GM06990 (cell line): ENCODE measurements around the gene DBNDD1.

Experiments
- DNase-seq: peaks from one replicate; pipeline ENCODE4 v3.0.0-alpha.2; 2011; ENCODE audit not compliant: insufficient read length; ENCODE audit errors: extremely low read depth
- H3K27me3 ChIP-seq: replicated peaks from 2 replicates; pipeline ENCODE4 v1.6.0; 2011; ENCODE audit warnings: low read length; ENCODE audit not compliant: control insufficient read depth, insufficient read depth
- H3K36me3 ChIP-seq: 2 replicates; pipeline ENCODE4 v1.5.1; 2011; ENCODE audit warnings: low read length; ENCODE audit not compliant: control insufficient read depth, insufficient read depth
- H3K4me3 ChIP-seq: replicated peaks from 2 replicates; pipeline ENCODE4 v1.5.1; 2011; ENCODE audit warnings: low read depth, mild to moderate bottlenecking, control low read depth, low read length
- CTCF ChIP-seq: IDR thresholded peaks from 2 replicates; pipeline ENCODE4 v1.5.1; 2011; ENCODE audit warnings: low read length, control low read depth, mild to moderate bottlenecking, inconsistent platforms; ENCODE audit not compliant: insufficient read depth, poor library complexity, severe bottlenecking

The DBNDD1 gene

DNA sequence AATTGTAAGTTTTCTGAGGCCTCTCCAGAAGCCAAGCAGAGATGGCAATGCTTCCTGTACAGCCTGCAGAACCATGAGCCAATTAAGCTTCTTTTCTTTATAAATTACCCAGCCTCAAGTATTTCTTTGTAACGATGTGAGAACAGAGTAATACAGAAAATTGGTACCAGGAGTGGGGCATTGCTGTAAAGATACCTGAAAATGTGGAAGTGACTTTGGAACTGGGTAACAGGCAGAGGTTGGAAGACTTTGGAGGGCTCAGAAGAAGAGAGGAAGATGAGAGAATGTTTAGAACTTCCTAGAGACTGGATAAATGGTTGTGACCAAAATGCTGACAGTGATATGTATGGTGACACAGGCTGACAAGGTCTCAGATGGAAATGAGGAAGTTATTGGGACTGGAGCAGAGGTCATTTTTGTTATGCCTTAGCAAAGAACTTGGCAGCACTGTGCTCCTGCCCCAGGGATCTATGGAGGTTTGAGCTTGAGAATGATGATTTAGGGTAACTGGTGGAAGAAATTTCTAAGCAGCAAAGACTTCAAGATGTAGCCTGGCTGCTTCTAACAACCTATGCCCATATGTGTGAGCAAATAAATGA is 34.7 kb upstream of the DBNDD1 start:
- Histone ChIP-seq H3K27me3 (no peaks in the 10 kb centered on the region; the same call in 1 of the 2 replicates), H3K4me3 (no peak overlapping the region), H3K36me3 (no peaks in the 10 kb centered on the region)
- no peak for TF ChIP-seq CTCF
- no peak for DNase-seq

- Histone ChIP-seq H3K4me3 (no peak overlapping the region), H3K27me3 (no peaks in the 10 kb centered on the region), H3K36me3 (no peaks in the 10 kb centered on the region)
- no peak for DNase-seq
- TF ChIP-seq CTCF, result no peak
Observed at GRCh38 chr16:90050969-90051368, 31.7 kb upstream of the DBNDD1 start.

DNA sequence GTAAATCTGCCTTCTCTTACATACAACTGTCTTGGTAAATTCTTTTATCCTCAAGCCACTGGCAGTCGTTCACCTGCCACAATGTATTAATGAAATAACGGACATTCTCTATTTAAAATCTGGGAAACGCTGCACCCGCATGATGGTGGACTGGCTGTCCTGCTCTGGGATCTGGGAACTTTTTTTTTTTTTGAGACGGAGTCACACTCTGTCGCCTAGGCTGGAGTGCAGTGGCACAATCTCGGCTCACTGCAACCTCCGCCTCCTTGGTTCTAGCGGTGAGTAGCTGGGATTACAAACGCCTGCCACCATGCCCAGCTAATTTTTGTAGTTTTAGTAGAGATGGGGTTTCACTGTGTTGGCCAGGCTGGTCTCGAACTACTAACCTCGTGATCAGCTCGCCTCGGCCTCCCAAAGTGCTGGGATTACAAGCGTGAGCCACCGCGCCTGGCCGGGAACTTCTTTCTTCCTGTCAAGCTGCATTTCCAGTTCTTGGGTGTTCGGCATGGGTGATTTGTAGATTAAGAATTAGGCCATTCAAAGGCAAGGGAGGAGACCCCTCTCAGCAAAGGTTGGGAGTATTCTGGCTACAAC is 29.6 kb upstream of the DBNDD1 start:
- DNase-seq, result no peak
- H3K36me3 ChIP-seq, result no peaks in the 10 kb centered on the region
- H3K4me3 ChIP-seq, result no peak overlapping the region
- TF ChIP-seq CTCF, result no peak
- no peaks in the 10 kb centered on the region for H3K27me3 ChIP-seq

- H3K4me3 ChIP-seq, result no peak overlapping the region
- H3K27me3 ChIP-seq, result no peaks in the 10 kb centered on the region
- no peak for DNase-seq
- TF ChIP-seq CTCF, result no peak
- H3K36me3 ChIP-seq, result no peaks in the 10 kb centered on the region
Observed at GRCh38 chr16:90048347-90048722, 29.1 kb upstream of the DBNDD1 start.

GRCh38 chr16:90047714-90048346 is 28.6 kb upstream of the DBNDD1 start:
- Histone ChIP-seq H3K27me3 (no peaks in the 10 kb centered on the region), H3K36me3 (no peaks in the 10 kb centered on the region), H3K4me3 (no peak overlapping the region)
- no peak for DNase-seq
- TF ChIP-seq CTCF, result no peak
